Measurements from ENCODE around the gene RBFOX2.
"Not testable (repeated sequence)": the region's sequence is repeated elsewhere in the genome, so short reads cannot be mapped to it uniquely, and the experiment has no call there.

RBFOX2 gene

DNA sequence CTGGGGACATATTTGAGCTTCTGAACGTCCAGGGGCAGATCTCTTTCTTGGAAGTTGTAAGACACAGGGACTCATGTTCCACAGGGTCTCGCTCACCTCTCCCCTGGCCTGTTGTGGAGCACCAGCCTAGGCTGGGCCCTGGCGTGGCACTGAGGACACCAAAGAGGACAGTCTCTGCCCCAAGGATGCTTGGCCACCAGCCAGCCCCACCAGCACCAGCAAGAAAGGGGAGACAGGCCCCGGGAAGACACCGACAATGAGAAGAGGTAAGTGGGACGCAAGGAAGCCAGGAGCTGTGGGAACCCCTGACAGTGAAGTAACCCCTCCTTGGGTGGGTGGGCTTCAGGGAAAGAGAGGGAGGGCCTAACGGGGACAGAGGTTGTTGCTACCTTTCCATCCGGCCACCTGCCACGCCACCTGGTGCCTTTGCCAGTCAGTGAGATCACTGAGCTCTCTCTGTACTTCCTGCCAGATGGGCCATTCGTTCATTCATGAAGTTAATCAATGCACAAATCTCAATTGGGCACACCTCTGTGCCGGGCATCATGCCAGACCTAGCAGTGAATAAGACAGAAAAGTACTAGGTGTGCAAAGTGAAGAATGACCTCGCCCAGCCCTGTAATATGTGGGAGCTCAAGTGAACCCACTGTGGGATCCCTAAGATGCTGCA is 299.9 kb downstream of the RBFOX2 start:
- DNase-seq: no peak

DNA sequence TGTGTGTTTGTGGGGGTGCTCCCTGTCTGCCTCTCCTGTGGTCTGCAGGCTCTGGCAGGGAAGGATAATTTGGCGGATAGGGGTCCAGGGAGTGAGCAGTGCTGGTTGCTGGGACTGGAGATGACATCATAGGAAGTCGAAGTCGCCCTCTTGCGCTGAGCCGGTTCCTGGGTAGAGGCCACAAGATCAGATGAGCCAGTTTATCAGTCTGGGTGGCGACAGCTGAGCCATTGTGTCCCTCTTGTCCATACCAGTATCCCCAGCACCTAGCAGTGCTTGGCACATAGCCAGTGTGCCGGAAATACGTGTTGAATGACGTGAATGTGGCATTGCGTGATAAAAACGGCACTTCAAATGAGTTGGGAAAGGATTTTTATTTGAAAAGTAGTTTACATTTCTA is 301.2 kb downstream of the RBFOX2 start:
- no peak for DNase-seq

- DNase-seq: no peak
Observed at GRCh38 chr22:35726933-35727332, 301.7 kb downstream of the RBFOX2 start.

GRCh38 chr22:35726398-35726797 is 302.2 kb downstream of the RBFOX2 start:
- DNase-seq: no peak

GRCh38 chr22:35725521-35725920 is 303.1 kb downstream of the RBFOX2 start:
- no peak for DNase-seq

- DNase-seq: no peak
Observed at GRCh38 chr22:35721960-35722359, 306.7 kb downstream of the RBFOX2 start.

GRCh38 chr22:35719212-35719875 is 309.3 kb downstream of the RBFOX2 start:
- no peak for DNase-seq

DNA sequence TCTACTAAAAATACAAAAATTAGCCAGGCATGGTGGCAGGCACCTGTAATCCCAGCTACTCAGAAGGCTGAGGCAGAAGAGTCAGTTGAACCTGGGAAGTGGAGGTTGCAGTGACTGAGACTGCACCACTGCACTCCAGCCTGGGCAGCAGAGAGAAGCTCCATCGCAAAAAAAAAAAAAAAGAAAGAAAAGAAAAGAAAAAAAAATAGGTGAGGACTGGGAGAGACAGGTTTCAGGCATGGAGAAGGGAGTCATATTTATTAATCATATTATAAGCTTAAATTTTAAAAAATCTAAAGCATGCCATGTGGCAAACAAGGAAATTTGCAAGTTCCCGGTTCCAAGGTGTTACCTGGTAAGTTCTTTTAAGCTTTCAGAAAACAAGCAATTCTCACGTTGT is 311.1 kb downstream of the RBFOX2 start, which contains the start of gene APOL5:
TSS of gene APOL5 (plus strand) at position 301 of the 400 bp plus-strand sequence. CDS start at position 301, 0 bp downstream.
- DNase-seq: no peak

DNA sequence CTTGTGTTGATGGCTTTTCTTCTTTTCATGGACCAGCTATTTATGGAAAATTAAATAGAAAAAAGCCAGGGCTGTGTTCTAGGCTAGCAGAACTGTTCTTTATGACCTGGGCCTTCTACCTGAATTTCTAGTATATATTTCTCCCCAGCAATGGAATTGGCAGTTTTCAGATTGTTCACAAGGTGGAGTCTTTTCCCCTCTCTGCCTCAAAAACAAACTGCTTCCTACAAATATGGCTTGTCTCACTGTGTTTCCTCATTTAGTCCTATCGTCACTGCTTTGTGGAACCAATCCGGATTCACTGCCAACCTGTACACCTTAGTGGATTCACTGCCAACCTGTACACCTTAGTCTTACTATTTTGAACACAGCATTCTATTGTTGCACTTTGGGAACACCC is 316.0 kb downstream of the RBFOX2 start:
- DNase-seq: no peak

- no peak for DNase-seq
Observed at GRCh38 chr22:35711336-35711735, 317.3 kb downstream of the RBFOX2 start.

DNA sequence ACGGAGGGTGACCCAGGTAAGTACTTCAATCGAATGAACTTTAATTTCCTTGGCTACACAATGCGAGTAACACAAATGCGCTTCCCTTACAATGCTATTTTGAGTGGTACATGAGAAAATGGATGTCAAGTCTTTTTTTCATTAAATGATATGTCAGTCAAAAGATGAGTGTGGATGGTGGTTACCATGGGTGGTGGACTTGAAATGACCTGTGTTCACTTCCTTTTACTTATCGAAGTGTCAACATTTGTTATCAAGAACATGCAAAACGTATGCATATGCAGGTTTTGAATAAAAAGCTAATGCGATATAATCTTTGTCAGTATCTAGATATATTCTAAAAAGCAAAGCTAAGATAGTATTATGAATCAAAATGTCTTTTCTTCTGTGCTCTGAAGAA is 319.7 kb downstream of the RBFOX2 start:
- no peak for DNase-seq

DNA sequence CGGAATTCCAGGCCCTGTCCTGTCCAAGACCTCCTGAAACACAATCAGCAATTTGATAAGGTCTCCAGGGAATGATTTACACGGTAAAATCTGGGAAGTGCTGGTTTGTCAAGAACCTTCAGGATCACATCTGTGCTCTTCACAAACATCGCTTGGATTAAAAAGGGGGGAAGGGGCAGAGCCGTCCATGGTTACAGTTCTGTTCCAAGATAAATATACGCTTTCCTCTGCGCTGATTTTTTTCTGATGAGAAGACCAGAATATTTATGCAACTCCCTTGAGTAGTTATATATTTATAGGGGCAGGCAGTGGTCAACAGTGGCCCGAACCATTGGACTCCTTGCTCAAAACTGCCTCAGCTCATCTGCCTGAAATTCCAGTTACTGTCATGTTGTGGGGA is 320.2 kb downstream of the RBFOX2 start:
- DNase-seq: no peak

DNA sequence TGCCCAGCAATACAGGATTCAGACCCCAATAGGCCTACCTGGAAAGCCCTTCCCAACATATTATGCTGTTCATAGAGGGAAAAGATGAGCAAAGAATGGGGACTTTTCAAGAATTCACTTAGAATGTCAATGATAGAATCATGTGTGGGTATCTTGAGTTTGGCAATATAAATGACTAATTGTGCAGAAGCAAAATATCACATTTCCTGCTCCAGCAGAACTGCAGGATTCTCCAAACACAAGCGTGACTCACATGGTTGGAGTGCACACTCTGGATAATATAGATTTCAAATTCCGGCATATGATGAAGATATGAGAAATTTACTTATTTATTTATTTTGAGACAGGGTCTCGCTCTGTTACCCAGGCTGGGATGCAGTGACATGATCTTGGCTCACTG is 323.5 kb downstream of the RBFOX2 start:
- no peak for DNase-seq

DNA sequence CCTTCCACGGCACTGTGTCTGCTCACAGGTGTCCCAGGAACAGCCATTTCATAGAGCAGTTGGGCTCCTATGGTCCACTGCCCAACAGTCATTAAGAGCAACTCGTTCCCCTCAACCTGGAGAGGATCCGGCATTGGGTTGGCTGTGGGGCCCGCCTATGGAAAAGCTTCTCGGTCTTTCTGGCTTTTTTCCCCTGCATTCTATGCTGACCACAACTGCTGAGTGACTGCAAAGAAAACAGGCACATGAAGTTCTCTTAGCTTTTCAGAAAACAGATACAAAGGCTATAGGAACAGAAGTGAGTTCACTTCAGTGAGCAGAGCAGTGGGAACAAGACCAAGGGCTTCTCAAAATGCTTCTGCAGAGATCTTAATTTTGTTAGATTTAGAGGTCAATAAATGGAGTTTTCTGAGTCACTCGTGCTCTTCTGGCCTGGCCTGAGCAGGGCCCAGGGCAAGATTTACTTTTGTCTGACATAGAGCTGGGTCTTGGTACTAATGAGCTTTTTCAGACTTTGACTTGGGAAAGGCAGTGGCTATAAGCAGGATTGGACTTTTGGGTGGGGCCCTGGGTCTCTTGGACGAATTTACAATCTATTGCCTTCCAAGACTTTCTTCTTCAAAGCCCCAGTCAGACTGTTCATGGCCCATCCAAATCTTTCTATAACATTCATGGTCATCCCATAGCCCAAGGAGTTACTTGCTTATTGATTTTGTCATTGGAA is 324.6 kb downstream of the RBFOX2 start:
- no peak for DNase-seq

DNA sequence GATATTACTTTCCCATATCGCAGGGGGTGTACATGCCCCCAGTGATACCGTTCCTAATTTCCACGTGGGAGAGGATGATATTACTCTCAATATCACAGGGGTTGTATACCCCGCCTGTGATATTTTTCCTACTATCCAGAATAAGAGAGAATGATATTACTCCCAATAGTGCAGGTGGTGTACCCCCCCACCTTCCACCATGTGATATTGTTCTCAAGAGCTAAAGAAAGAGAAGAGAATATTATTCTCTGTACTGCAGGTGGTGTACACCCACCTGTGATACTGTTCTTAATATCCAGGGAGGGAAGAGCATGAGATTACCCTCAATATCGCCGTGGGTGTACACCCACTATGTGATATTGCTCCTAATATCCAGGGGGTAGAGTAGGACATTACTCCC is 328.8 kb downstream of the RBFOX2 start:
- not testable (repeated sequence) for DNase-seq

GRCh38 chr22:35697142-35697541 is 331.5 kb downstream of the RBFOX2 start:
- DNase-seq: no peak

DNA sequence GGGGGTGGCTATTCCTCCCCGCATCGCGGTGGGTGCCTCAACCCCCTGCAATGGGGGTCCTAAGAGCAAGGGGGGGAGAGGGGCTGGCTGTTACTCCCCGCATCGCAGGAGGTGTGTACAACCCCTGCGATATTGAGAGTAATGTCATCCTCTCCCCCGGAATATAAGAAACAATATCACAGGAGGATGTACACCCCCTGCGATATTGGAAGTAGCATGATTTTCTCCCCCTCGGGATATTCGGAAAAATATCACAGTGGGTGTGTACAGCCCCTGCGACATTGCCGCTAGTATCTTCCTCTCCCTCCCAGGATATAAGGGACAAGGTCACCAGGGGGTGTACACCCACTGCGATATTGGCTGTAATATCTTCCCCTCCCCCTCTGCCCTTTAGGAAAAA is 333.4 kb downstream of the RBFOX2 start:
- DNase-seq: no peak

GRCh38 chr22:35690001-35690400 is 338.6 kb downstream of the RBFOX2 start:
- no peak for DNase-seq

DNA sequence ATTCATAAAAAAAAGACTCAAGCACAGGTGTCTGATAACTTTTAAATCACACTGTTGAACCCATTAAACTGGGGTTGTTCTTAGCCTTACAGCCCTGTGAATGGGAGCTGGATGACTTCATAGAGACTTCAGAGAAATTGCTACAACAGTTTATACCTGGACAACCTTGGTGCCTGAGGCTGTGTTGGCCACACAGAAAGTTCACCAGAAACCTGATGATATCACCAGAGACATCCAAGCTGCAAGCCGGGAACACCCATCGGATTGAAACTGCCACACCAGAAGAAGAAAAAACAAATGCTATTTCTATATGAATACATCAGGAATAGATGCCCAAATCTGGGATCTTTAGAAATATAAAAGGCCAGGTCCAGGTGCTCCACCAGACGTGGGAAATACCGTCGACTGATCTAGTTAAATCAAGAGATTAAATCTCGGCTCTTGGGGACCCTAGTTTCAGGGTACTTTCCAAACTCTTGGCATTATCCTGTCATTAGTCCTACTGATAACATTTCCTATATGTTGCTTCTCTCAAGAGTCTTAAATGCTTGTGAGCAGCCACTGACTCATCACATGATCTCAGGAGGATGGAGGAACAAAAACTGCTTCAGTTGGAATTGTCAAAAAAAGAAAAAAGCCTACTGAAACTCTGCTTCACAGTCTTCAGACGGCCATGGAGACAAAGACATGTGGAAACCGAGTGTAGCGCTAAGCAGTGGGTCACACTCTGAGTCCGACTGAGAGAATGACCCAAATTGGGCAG is 339.5 kb downstream of the RBFOX2 start:
- DNase-seq: no peak

All from NCI-H446 (cell line).